Activated effector memory CD4-positive, alpha-beta T cell treated with anti-CD3 and anti-CD28 coated beads, Interleukin-2, amount 50 U/mL, for 16 hours (primary cell): ENCODE data around the gene RIMKLA.

Experiments
- DNase-seq: peaks from one replicate; pipeline ENCODE4 v3.0.0-alpha.2; 2020

Gene RIMKLA

DNA sequence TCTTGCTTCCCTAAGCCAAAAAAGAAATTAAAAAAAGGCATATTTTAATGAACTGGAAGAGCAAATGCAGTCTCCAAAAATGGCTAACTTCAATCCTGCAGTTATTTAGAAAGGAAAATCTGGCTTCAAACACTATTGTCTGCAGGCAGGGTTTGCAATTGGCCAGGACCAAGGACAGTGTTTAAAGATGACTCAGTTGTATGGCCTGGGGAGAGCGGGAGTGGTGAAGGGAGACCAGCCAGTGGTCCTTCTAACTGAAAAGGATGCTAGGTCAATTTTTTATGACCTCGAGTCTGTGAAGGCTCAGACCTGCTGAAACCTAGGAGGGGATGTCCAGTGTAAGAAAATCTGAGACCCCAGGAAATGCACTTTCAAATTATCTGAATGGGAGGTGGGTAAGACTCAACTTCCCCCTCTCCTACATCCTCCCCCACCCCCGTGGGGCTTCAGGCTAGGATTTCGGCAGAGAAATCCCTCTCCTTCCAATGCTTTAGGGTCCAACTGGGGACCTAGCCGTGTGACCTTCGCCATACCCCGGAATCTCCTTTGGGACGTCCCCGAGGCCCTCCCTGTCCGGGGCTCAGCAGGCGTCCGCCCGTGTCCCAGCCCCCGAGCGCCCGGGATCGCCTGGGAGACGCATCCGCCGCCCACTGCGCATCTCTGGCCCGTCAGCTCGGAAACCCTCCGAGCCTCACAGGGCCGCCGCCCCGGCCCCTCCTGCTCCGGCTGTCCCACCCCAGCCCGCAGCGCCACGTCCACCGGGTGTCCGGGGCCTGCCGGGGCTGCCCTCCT lies 602 bp upstream of the RIMKLA start:
- no peak for DNase-seq

DNA sequence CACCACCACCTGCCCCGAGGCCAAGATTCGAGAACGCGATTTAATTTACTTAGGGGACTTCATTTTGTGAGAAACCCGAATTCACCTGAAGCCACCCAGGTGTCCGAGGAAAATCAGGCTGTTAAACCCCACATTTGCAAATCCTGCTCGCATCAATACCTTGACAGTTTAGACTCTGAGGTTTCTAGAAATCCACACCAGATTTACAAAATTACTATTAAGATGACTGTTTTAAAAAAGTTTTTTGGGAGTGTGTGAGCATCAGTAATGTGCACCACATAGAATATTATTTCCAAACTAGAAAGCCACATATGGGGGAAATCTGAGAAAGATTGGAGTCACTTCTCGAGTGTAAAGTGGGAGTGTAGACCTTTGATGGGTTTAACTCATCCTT lies 685 bp downstream of the RIMKLA start:
- no peak for DNase-seq

DNA sequence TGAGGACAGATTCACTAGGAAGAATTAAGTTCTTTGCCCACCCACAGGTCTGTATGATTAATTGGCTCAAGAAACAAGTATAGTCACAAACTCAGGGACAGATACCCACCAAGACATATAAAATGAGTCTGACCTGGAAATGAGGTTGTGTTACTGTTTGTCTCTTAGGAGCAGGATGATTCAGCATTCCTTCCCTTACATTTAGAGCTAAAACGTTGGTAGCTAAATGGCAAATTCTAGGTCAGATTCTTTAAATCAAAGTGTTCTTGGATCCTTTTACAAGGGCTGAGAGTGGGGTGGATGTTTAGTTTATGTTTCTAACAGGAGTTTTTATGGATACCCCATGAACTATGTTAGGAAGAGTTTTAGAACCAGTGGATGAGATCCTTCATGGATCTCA lies 4.7 kb downstream of the RIMKLA start:
- DNase-seq: no peak

DNA sequence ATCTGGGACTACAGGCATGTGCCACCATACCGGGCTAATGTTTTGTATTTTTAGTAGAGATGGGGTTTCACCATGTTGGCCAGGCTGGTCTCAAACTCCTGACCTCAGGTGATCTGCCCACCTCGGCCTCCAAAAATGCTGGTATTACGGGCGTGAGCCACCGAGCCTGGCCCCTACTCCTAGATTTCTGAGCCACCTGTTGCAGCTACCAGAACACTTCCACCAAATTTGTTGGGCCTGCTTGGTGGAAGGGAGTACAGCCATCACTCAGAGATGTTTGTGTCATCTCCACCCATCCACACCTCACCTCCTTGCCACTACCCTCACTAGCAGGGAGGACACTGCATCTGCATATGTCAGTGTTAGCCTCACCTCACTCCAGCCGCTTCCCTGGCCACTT lies 5.5 kb downstream of the RIMKLA start:
- no peak for DNase-seq

DNA sequence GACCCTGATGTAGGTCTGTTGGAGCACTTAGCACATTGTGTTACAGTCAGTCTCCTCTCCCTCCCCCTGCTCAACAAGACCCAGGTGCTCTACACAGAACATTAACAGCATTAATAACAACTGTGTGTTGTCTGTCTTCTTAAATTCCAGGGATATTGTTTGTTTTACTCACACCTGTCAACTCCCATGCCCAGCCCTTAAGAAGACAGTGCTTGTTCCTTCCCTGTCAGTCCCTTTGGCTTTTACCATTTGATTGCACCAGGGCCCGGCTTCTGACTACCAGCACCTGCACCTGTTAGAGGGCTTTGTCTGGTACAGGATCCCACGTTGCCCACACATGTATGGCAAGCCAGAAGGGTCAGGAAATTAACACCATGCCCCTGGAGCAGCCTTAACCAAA lies 11.7 kb downstream of the RIMKLA start:
- DNase-seq: no peak

DNA sequence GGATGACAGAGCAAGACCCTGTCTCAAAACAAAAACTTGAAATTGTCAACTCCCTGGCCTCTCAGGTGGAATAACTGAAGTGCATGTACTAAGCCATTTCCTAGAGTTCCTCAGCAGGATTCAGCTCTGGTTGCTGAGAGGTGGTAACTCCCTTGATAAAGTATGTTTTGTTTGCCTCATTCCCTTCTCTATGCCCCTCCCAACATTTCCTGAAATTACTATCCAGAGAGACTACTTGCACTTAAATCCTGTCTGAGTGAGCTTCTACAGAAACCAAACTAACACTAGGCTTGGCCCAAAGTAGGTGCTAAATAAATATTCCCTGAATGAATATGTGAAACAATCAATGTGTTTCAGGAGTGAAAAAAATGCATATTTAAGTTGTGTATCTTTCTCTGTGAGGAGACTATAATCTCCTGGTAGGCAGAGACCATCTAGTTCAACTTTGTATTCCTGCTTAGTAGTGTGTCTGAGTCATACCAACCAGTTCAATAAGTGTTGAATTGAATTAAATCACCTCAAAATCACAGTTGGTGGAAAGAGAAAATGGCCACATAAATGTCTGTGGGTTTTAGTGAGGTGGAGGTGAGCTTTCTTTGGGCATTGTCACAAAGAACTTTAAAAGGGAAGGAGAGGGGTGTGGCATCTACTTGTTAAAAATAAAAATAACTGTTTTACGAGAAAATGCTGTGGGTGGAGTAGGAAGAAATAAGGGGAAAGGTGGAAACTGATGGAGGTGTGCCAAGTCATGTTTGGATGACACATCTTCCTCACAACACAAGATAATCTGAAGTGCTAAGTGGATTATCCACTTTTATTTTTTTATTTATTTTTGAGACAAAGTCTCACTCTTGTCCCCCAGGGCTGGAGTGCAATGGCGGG lies 12.6 kb downstream of the RIMKLA start:
- no peak for DNase-seq

DNA sequence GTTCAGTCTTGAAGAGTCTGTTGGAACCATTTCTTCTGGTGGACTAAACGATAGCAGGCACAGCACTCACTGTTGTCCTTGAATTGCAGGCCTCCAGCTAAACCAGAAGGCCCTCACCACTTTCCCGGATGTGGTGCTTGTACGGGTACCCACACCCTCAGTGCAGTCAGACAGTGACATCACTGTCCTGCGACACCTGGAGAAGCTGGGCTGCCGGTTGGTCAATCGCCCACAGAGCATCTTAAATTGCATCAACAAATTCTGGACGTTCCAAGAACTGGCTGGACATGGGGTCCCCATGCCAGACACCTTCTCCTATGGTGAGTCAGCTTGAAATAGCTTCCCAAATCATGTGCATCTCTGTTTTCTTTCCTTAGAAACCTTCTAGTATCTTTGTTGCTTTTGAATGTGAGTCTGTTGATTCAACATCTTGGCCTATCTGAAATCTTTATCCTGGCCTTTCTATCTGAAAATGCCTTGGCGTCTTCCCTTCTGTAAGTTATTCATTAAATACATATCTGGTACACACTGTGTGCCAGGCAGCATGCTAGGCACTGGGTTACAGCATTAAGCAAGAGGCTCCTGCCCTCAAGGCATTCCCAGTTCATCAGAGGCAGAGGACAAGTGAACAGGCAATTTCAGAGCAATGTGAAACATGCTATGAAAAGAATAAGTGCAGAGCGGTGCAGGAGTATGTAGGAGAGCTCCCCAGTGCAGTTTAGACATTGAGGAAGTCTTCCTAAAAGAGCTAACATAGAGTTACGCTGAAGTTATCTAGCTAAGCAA lies 18.9 kb downstream of the RIMKLA start:
- DNase-seq: no peak

DNA sequence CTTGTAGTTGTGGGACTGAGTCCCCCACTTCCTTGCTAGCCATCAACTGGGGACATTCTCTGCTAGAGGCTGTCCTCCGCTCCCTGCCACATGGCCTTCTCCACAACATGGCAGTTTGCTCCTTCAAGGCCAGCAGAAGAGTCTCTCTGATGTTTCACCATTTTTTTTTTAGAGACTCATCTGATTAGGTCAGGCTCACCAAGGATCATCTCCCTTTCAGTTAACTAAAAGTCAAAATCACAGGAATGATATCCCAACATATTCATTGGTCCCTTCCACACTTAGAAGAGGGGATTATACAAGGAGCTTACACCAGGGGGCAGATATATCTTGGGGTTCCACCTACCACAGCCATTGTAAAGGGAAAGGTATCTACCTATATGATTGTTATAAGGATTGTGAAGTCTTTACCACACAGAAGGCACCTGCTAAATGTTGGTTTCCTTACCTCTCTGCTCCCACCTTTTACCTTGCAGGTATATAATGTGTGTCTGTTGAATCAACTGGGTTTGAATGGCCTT lies 23.3 kb downstream of the RIMKLA start:
- no peak for DNase-seq

DNA sequence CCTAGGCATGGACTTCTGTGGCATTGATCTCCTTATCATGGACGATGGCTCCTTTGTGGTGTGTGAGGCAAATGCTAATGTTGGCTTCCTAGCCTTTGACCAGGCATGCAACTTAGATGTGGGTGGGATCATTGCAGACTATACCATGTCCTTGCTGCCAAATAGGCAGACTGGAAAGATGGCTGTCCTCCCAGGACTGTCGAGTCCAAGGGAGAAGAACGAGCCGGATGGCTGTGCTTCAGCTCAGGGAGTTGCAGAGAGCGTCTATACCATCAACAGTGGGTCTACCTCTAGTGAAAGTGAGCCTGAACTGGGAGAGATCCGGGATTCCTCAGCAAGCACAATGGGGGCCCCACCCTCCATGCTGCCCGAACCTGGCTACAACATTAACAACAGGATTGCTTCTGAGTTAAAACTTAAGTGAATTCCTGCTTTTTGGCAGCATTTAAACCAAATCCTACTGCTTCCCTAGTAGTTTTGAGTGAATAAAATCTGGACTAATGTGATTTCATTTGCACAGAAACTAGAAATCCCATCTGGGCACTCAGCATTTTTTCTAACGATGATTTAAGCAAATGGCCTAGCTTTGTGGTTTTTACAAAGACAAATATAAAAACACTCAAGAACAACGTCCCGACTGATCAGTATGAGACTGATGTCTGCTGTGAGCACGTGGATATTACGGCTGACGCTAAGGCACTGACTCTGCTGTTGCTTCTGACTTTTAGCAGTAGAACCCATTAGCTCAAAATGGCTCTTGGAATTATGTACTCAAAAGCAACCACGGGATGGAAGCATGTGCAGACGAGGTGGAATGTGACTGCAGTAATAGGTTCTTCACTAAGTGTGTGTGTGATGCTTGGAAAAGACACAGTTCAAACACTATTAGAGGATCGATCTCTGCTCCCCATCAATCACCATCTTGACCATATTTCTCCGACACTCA lies 34.2 kb downstream of the RIMKLA start:
- no peak for DNase-seq

DNA sequence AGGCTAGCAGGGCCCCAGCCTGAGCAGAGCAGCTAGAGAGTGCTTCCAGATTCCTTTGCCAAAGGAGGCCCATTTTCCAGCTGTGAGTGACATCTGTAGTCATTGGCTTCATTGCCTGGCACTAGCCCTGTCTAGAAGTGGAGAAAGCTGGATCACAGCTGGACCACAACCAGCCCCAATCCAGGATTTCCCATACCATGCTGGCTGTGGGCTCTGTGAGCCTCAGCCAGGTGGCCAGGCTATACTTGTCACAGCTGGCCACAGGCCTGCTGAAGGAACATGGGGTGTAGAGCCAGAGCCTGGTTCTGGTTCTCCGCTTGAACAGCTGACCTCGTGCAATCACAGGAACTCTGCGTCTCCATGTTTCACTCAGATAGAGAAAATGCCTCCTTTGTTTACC lies 36.6 kb downstream of the RIMKLA start:
- DNase-seq: no peak

DNA sequence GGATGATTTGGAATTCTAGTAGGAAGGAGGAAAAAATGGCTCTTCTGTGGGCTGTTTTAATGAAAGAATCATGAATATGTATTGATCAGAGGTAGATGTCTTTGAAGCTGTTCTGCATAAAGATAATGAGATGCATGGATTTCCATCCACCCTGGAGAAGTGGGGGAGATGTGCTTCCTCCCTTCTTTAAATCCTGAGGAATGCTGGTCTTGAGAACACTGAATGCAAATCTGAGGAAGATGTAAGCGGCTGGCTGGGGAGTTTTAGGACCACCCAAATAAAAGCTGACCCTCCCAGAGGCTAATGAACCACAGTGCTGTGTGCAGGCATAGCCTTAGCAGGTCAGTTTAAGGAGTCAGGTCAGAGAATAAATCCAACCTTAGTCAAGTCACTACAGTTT lies 37.9 kb downstream of the RIMKLA start:
- no peak for DNase-seq

DNA sequence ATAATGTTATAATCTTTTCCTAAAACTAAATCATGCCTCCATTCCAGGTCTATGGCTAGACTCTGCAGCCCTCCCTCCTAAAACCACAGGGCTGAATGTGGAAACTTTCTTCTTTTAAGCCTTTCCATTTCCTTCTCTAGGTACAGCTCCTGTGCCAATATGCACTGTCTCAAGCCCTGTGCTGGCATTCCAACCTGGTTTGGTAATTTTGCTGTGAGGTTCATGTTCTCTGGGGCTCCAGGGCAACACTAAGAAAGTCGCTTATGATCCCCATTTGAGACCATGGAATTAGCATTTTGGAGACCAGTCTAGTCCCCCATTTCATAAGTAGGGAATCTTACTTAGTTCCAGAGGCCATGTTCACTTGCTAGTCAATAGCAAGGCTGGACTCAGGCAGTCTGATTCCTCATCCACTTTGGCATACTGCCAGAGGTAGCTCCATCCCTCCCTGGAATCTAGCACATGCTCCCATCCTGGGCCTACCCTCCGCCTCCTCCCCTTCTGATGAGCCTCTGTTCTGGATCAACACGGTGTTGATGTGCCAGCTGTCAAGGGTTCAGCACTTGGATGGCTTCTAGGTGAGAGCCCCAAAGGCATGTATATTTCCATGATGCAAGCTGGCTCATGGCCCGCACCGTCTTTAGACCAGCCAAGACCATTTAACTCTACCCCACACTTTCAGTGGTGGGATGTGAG lies 38.7 kb downstream of the RIMKLA start:
- no peak for DNase-seq

DNA sequence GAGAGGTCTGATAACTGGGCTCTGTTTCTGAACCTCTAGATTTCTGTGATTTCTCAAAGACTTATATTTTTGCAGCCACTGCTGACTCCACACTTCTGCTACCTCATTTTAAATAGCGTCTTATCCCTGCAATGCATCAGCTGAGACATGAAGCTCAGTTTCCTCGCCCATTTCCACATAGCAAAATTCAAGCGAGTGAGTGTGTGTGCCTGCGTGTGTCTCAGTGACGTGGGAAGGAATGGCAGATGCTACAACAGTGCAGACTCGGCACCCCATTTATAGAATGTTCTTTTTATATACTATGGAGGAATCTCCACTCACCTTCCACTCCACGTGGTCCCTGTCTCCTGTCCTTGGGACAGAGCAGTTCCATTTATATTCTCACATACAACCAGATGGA lies 39.5 kb downstream of the RIMKLA start:
- DNase-seq: no peak

DNA sequence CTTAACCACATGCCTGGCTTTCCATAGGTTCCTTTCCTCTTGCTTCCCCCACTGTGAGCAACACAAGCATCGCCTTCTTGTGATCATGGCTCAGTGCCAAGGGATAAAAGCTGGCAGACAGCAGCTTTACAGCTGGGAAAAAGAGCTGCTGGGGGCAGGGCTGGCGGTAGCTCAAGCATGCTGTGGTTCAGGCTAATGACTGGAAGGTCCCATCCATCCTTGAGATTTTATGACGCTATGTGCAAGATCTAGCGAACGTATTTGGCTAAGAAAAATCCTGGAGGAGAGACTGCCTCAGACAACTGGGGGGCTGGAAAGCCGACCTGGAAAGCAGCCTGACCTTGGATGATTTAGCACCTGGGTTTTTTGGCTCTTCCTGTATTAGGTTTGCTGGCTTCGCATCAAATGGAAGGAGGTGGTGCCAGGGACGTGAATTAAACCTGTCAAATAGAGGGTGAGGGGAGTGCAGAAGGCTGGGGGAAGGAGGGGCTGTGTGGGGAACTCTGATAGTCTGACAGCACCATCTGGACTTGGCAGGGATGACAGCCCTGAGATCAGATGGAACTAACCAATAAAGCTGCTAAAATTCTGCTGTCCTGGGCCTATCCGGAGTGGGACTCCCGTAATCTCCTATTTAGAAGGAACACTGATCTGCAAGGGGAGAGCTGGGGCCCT lies 40.5 kb downstream of the RIMKLA start:
- no peak for DNase-seq

DNA sequence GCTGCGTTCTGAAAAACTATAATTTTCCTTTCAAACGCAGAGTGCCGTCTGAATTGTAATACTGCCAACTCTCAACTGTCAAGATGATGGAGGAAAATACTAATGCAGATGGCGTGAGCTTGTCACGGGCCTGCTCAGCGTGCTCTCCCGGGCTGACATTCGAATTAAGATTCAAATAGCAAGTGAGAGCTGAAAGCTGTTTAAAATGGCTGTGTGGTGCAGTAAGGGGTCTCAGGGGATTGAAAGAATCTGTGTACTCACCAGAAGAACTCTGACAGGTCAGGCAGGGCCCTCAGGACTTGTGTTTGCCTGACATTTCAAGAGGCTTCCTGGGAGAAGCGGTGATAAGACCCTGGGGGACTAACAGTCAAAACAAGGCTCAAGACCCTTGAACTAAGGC lies 42.1 kb downstream of the RIMKLA start:
- DNase-seq: no peak

DNA sequence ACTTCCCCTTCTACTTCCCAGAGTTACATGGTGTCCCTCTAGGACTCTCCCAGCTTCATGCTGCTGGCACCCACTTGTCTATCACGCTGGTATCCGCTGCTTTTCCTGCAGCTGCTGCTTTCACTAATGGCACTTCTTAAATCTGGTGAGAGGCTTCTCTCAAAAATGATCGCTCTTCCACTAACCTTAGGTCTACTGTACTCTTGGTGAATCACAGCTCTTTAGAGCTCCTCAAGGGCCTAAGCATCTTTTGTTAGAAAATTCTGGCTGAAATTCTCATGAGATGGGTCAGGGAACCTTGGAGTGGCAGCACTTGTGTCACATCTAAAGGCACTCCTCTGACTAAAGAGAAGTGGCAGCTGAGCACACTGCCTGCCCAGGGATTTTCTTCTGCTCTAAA lies 43.1 kb downstream of the RIMKLA start:
- no peak for DNase-seq

DNA sequence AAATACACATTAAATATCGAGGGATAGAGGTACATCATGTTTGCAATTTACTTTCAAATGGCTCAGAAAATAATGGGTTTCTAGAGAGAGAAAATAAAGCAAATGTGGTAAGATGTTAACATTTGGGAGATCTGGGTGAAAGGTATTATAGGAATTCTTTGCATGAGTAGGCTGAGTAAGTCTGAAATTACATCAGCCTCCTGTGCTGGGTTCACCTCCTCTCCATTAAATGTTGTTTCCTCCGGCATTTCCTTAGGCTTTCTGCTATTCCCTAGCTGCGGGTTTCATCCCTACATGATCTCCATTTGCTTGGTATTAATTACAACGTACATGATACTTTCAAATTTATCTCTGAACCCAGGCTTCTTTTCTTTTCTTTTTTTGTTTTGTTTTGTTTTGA lies 43.6 kb downstream of the RIMKLA start:
- no peak for DNase-seq

DNA sequence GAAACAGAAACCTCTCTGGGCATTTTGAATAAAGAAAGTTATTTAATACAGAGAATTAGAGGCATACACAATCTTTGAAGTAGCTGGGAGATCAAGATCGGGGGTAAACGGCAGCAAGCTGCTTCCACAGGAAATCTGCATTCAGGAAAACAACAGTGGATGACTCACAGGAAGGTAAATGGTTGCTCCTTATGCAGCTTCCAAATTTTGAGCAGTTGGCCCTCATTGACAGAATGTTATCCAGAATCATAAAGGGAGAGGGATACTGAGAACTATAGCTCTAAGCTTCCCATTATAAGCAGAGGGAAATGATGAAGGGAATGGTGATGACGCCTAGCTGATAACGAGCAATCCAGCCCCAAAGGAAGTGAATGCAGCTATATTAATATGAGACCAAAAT lies 46.6 kb downstream of the RIMKLA start:
- no peak for DNase-seq

DNA sequence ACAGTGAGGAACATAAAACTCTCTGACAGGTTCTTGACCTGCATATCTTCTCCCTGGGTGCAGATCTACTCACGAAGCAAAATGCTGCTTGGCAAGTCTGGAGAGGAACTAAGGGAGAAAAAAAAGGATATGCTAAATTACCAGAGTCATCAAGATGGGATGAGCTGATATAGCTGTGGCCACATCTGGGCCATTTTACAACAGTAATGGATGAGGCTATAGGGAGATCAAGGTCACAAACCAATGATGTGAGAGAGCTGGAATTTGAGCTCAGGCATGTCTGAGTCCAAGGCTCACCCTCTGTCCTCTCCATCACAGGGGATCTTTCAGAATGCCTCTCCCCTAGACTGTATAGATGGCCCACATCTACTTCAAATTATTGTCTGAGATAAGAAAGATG lies 49.0 kb downstream of the RIMKLA start:
- no peak for DNase-seq

DNA sequence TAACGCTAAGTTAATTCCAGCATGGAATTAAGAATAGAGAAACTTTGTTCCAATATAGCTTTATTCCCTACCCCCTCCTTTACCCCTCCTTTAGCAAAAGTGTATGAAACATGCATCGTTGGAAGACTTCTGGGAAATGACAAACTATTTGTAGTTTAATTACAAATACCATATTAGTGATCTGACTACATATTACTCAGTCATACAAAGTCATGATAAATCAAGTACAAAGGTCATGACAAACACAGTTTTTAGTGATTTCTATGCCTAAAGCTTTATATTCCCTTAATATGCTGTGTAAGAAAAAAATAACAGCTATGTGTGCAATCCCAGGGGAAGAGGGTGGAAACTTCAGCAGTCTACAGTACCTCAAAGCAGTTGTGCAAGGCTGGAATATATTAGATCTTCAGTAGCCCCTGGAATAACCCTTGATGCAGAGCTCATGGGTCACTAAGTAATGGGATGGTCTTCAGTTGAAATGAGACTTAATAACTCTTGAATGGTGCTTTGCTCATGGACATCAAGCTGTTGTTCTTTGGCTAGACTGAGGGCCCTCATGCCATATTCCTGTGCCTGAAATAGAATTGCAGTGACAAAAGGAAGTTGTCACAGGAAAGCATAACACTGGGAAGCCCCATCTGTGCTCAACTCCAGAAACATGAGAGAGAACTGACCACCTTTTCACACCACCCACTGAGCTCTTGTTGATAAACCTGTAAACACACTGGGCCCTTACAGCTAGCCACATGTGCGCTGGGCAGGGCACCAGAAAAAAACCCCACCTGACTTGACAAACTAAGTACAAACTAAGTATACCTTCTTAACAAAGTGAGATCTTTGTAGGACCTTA lies 49.9 kb downstream of the RIMKLA start:
- no peak for DNase-seq
